Measurements from ENCODE around the gene BACE2.

DNA sequence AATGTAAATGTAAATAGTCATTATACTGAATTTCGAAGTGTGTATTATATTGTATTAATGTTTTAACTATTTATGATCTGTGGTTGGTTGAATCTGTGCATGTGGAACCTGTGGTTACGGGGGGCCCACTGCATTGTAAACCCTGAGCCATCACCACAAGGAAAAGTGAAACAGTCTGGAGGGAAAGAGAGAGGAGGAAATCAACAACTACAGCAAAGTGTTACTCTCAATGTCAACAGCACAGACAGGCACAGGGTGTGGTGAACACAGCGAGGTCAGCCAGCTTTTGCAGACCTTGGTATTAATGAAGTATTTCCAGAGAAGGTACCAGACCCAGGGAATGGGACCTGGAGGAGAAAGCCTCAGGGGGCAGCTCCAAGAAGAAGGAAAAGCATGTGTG is 37.1 kb upstream of the BACE2 start:
- TF ChIP-seq, protein P1, sequence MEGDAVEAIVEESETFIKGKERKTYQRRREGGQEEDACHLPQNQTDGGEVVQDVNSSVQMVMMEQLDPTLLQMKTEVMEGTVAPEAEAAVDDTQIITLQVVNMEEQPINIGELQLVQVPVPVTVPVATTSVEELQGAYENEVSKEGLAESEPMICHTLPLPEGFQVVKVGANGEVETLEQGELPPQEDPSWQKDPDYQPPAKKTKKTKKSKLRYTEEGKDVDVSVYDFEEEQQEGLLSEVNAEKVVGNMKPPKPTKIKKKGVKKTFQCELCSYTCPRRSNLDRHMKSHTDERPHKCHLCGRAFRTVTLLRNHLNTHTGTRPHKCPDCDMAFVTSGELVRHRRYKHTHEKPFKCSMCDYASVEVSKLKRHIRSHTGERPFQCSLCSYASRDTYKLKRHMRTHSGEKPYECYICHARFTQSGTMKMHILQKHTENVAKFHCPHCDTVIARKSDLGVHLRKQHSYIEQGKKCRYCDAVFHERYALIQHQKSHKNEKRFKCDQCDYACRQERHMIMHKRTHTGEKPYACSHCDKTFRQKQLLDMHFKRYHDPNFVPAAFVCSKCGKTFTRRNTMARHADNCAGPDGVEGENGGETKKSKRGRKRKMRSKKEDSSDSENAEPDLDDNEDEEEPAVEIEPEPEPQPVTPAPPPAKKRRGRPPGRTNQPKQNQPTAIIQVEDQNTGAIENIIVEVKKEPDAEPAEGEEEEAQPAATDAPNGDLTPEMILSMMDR (IDR thresholded peaks at IDR 0.05; ENCODE audit: borderline replicate concordance, extremely low read depth, low read length, poor library complexity, severe bottlenecking) = no peak
- TF ChIP-seq EZH2 (IDR thresholded peaks at IDR 0.05; ENCODE audit: borderline replicate concordance, low read depth, low read length, severe bottlenecking) = no peak
